Caco-2 (cell line): ENCODE measurements around the gene IFNA13. TPM values are rescaled to one million over a fixed set of nuclear protein-coding genes. Genes with fewer than 3 reads are reported as not detected.

Experiments used
- BruUV-seq: library from RNA; stranded (reverse); fragments of 400-500 nt; replicated peaks from 2 replicates; lab custom pipeline; 2021; lab: Mats Ljungman, UMichigan
- CTCF ChIA-PET: fragments of 300-600 bp; sonication (Branson Sonifier 250); formaldehyde crosslinking; loops from one replicate; lab custom pipeline; 2022; ENCODE audit warnings: antibody characterized with exemption; lab: Charles Lee
- POLR2A ChIA-PET: fragments of 300-600 bp; sonication (Branson Sonifier 250); formaldehyde crosslinking; loops from one replicate; lab custom pipeline; 2022; ENCODE audit warnings: antibody characterized with exemption; lab: Charles Lee
- DNase-seq, 2 experiments: peaks; one replicate each; pipeline versions ENCODE4 v3.0.0 to v3.0.0-alpha.2; 2020 to 2022
- H3K27me3 ChIP-seq: replicated peaks from 2 replicates; pipeline ENCODE4 v1.6.0; 2011; ENCODE audit warnings: low read length; ENCODE audit not compliant: control insufficient read depth, insufficient read depth
- H3K36me3 ChIP-seq: 2 replicates; pipeline ENCODE4 v1.5.1; 2011; ENCODE audit warnings: low read length; ENCODE audit not compliant: control insufficient read depth, insufficient read depth
- H3K4me1 ChIP-seq: fragments of 250-450 bp; sonication (Bioruptor Pico); 2 replicates; pipeline ENCODE4 v1.5.1; 2020; ENCODE audit warnings: mild to moderate bottlenecking
- H3K4me3 ChIP-seq: 2 replicates; pipeline ENCODE4 v1.5.1; 2011; ENCODE audit warnings: low read depth, mild to moderate bottlenecking, control low read depth, low read length
- H3K9me3 ChIP-seq: fragments of 250-450 bp; sonication (Bioruptor Pico); 2 replicates; pipeline ENCODE4 v1.5.1; 2020; ENCODE audit warnings: mild to moderate bottlenecking, moderate library complexity
- H3K27ac Mint-ChIP-seq: one replicate; pipeline ENCODE4 v1.8.0; 2022; ENCODE audit warnings: mixed read lengths; ENCODE audit not compliant: unreplicated experiment
- H3K27me3 Mint-ChIP-seq: one replicate; pipeline ENCODE4 v1.8.0; 2022; ENCODE audit warnings: mixed read lengths; ENCODE audit not compliant: insufficient read depth, unreplicated experiment
- H3K36me3 Mint-ChIP-seq: one replicate; pipeline ENCODE4 v1.8.0; 2022; ENCODE audit warnings: mild to moderate bottlenecking, mixed read lengths; ENCODE audit not compliant: insufficient read depth, unreplicated experiment
- H3K4me1 Mint-ChIP-seq: one replicate; pipeline ENCODE4 v1.8.0; 2022; ENCODE audit warnings: low read depth, mixed read lengths; ENCODE audit not compliant: unreplicated experiment
- H3K4me3 Mint-ChIP-seq: one replicate; pipeline ENCODE4 v1.8.0; 2022; ENCODE audit warnings: mild to moderate bottlenecking, moderate library complexity, mixed read lengths; ENCODE audit not compliant: unreplicated experiment
- H3K9me3 Mint-ChIP-seq: one replicate; pipeline ENCODE4 v1.8.0; 2022; ENCODE audit warnings: mixed read lengths; ENCODE audit not compliant: unreplicated experiment
- CTCF ChIP-seq, 2 experiments: fragments of 200-600 bp in 1 of 2; IDR thresholded peaks; 1 replicate in 1 of 2; 2 replicates in 1 of 2; pipeline versions ENCODE4 v1.5.1 to v1.8.0; 2011 to 2022; ENCODE audit warnings: antibody characterized with exemption in 1 of 2, control low read depth in 1 of 2, inconsistent platforms in 1 of 2, low read depth in 1 of 2, low read length in 1 of 2, mild to moderate bottlenecking in 1 of 2, moderate library complexity in 1 of 2; ENCODE audit not compliant: insufficient read depth in 1 of 2, severe bottlenecking in 1 of 2, unreplicated experiment in 1 of 2
- intact Hi-C: fragments of 100-400 bp; cut with micrococcal nuclease; formaldehyde crosslinking; loops from one replicate; pipeline ENCODE4 v1.10.0; 2022; ENCODE audit not compliant: unreplicated experiment
- total RNA-seq: library from RNA; stranded (reverse); gene quantifications from 2 replicates; pipeline ENCODE4 v1.2.3, GENCODE V29; 2022

Gene IFNA13
- total RNA-seq, 1 experiment from 2014 or later = not detected

- H3K4me3 Mint-ChIP-seq = no peak overlapping the region
- peaks cover 8% of the 10 kb centered on the region for H3K9me3 Mint-ChIP-seq
- no peaks in the 10 kb centered on the region for H3K36me3 Mint-ChIP-seq
- H3K27me3 Mint-ChIP-seq = peaks cover 11% of the 10 kb centered on the region
- peaks cover 5% of the 10 kb centered on the region for H3K4me1 Mint-ChIP-seq
- intact Hi-C loops = no loop called here
- H3K27me3 ChIP-seq = no peaks in the 10 kb centered on the region
- H3K27ac Mint-ChIP-seq = no peak overlapping the region
- H3K36me3 ChIP-seq = no peaks in the 10 kb centered on the region
- DNase-seq = no peak
- H3K4me3 ChIP-seq = no peak overlapping the region
- no peaks in the 10 kb centered on the region for H3K4me1 ChIP-seq
- POLR2A ChIA-PET = no interaction called here
- TF ChIP-seq CTCF (IDR thresholded peaks at IDR 0.05; ENCODE audit: insufficient read depth in 1 of 2, low read depth in 1 of 2, low read length in 1 of 2, severe bottlenecking in 1 of 2, unreplicated experiment in 1 of 2) = no peak
- no peaks in the 10 kb centered on the region for H3K9me3 ChIP-seq
- CTCF ChIA-PET = no interaction called here
- no TSS peak for BruUV-seq
Measured at GRCh38 chr9:21340735-21341134, 27.1 kb downstream of the IFNA13 start.

- Mint-ChIP-seq H3K36me3 (no peaks in the 10 kb centered on the region), H3K4me3 (peak overlapping the region; percentile 77), H3K27ac (no peak overlapping the region), H3K4me1 (peaks cover 5% of the 10 kb centered on the region), H3K27me3 (peaks cover 4% of the 10 kb centered on the region), H3K9me3 (no peaks in the 10 kb centered on the region)
- Histone ChIP-seq H3K4me3 (no peak overlapping the region), H3K4me1 (peaks cover 4% of the 10 kb centered on the region), H3K27me3 (no peaks in the 10 kb centered on the region), H3K36me3 (no peaks in the 10 kb centered on the region), H3K9me3 (no peaks in the 10 kb centered on the region)
- no peak for DNase-seq
- intact Hi-C loops = loop anchor here (5.0 kb wide), 1 partner anchor 451 kb away; no protein-coding TSS in a partner anchor
- POLR2A ChIA-PET = no interaction called here
- TF ChIP-seq CTCF (IDR thresholded peaks at IDR 0.05; ENCODE audit: insufficient read depth in 1 of 2, low read depth in 1 of 2, low read length in 1 of 2, severe bottlenecking in 1 of 2, unreplicated experiment in 1 of 2) = peak in 1 of 2 experiments; percentile 6
- BruUV-seq = no TSS peak
- CTCF ChIA-PET = interaction anchor here (0.5 to 0.9 kb wide), 2 partner anchors 10 to 18 kb away, joined by 3 to 5 read pairs; no protein-coding TSS in a partner anchor
Measured at GRCh38 chr9:21336457-21336856, 31.4 kb downstream of the IFNA13 start.

DNA sequence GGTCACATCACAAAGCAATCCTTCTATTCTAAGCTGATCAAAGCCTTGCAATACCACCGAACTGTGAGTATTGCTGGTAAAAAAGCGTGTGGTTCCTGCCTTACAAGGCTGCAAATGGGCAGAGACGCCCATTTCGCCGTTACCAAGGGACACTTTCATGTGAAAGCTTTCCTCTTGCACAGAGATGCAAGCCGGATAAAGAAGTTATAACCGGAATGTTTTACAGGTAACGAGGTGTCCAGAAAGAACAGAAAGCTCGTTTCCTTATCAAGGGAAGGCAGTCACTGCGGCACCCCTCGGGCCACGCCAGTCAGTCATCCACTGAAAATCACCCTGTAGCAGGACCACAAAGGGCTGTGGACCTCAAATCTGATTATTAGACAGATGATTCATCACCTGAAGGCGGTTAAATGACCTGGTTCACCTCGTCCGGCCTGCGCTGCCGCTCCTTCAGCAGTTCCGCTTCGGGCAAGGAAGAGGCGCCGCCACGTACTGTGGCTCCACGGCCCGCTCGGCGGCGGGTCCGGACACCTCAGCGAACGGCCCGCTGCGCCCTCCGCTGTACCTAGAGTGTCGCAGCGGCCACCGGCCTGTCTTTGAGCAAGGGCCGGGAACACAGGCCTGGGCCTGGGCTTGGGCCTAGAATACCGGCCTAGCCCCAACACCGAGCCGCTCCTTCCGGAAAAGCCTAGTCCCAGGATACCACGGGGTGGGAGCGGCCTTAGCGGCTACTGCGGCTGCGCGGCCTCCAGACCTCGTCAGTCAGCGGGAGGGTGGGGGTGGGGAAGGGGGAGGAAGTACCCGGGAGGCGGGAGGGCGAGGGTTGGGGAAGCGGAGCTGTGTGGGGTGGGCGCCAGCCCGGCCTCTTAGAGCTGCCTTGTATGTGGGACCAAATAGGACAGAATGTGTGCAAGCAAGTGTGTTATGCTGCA is 32.9 kb downstream of the IFNA13 start, which contains the start of gene KLHL9:
TSS of gene KLHL9 (minus strand) at position 704 of the 932 bp plus-strand sequence. CDS start at position 159, 545 bp downstream.
- peak within 1 kb of the TSS; percentile 59 for H3K27ac Mint-ChIP-seq
- Histone ChIP-seq H3K4me1 (peaks cover 4% of the 10 kb centered on the region), H3K36me3 (no peaks in the 10 kb centered on the region), H3K27me3 (no peaks in the 10 kb centered on the region), H3K9me3 (no peaks in the 10 kb centered on the region), H3K4me3 (peak within 1 kb of the TSS; percentile 79)
- H3K27me3 Mint-ChIP-seq = peaks cover 4% of the 10 kb centered on the region
- intact Hi-C loops = loop anchor here (5.0 kb wide), 1 partner anchor 452 kb away; no protein-coding TSS in a partner anchor
- ChIA-PET CTCF (interaction anchor here (1.6 to 2.0 kb wide), 3 partner anchors 9 to 61 kb away, joined by 6 to 9 read pairs (median 8); no protein-coding TSS in a partner anchor), POLR2A (no interaction called here)
- DNase-seq = peak; percentile 88
- H3K4me3 Mint-ChIP-seq = peak within 1 kb of the TSS; percentile 77
- TF ChIP-seq CTCF (IDR thresholded peaks at IDR 0.05; ENCODE audit: insufficient read depth in 1 of 2, low read depth in 1 of 2, low read length in 1 of 2, severe bottlenecking in 1 of 2, unreplicated experiment in 1 of 2) = no peak
- H3K36me3 Mint-ChIP-seq = no peaks in the 10 kb centered on the region
- H3K4me1 Mint-ChIP-seq = peaks cover 5% of the 10 kb centered on the region
- no peaks in the 10 kb centered on the region for H3K9me3 Mint-ChIP-seq
- TSS peak; percentile 32 for BruUV-seq
